HEK293 (cell line): ENCODE measurements around the gene LYZ.

Source experiments
- MYNN ChIP-seq: fragments of 450-650 bp; formaldehyde crosslinking; IDR thresholded peaks from 2 replicates; pipeline ENCODE4 v1.5.1; 2016; ENCODE audit warnings: missing biosample characterization, missing genetic modification characterization, borderline replicate concordance
- SP2 ChIP-seq: fragments of 450-650 bp; formaldehyde crosslinking; IDR thresholded peaks from 2 replicates; pipeline ENCODE4 v1.5.1; 2016; ENCODE audit warnings: missing biosample characterization, missing genetic modification characterization
- TSHZ1 ChIP-seq: fragments of 450-650 bp; formaldehyde crosslinking; IDR thresholded peaks from 2 replicates; pipeline ENCODE4 v1.5.1; 2016; ENCODE audit warnings: missing biosample characterization, missing genetic modification characterization, borderline replicate concordance
- ZNF112 ChIP-seq: fragments of 450-650 bp; formaldehyde crosslinking; IDR thresholded peaks from 2 replicates; pipeline ENCODE4 v1.5.0; 2017; ENCODE audit warnings: missing biosample characterization, missing genetic modification characterization
- ZNF837 ChIP-seq: fragments of 450-650 bp; formaldehyde crosslinking; IDR thresholded peaks from 2 replicates; pipeline ENCODE4 v1.5.1; 2016; ENCODE audit warnings: missing biosample characterization, missing genetic modification characterization
- TF ChIP-seq, protein P1 (sequence below): fragments of 450-650 bp; IDR thresholded peaks from 2 replicates; pipeline ENCODE4 v1.5.1; 2018; ENCODE audit warnings: missing biosample characterization, missing genetic modification characterization

- TF ChIP-seq ZNF837 = no peak
- TF ChIP-seq SP2 (tag by site-specific recombination) = no peak
- TF ChIP-seq, protein P1, sequence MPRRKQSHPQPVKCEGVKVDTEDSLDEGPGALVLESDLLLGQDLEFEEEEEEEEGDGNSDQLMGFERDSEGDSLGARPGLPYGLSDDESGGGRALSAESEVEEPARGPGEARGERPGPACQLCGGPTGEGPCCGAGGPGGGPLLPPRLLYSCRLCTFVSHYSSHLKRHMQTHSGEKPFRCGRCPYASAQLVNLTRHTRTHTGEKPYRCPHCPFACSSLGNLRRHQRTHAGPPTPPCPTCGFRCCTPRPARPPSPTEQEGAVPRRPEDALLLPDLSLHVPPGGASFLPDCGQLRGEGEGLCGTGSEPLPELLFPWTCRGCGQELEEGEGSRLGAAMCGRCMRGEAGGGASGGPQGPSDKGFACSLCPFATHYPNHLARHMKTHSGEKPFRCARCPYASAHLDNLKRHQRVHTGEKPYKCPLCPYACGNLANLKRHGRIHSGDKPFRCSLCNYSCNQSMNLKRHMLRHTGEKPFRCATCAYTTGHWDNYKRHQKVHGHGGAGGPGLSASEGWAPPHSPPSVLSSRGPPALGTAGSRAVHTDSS (tag by site-specific recombination) = no peak
- TF ChIP-seq MYNN (tag by site-specific recombination) = no peak
- TF ChIP-seq ZNF112 (tag by site-specific recombination) = no peak
- no peak for TF ChIP-seq TSHZ1 (tag by site-specific recombination)
These were observed 30.0 kb upstream of the LYZ start for GRCh38 chr12:69318225-69318624.
